GM18520 (cell line): Measurements from ENCODE around the gene NDUFS8.

Experiments used
- ATAC-seq: cut with Tn5 transposase; IDR thresholded peaks from one replicate; pipeline ENCODE4 v1.9.1; 2021; ENCODE audit not compliant: unreplicated experiment

NDUFS8 gene

DNA sequence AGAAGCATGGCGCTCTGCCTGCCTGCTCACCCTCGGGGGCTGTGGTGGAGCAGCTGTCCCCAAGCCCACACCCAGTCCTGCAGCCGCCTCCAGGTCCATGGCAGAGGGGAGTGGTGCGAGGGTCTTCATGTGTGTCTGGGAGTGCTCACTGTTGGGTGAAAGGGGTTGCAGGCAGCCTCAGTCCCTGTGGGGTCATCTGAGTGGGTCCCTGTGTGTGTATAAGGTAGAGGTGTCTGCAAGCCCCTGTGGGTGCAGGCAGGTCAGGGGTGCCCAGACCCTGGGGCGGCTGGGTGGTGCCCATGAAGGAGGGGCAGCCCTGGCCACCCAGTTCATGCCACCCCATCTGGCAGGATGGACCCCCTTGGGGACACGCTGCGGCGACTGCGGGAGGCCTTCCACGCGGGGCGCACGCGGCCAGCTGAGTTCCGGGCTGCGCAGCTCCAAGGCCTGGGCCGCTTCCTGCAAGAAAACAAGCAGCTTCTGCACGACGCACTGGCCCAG lies 15.5 kb upstream of the NDUFS8 start:
- no peak for ATAC-seq

- ATAC-seq = no peak
These were observed 15.0 kb upstream of the NDUFS8 start for GRCh38 chr11:68015467-68015866.

DNA sequence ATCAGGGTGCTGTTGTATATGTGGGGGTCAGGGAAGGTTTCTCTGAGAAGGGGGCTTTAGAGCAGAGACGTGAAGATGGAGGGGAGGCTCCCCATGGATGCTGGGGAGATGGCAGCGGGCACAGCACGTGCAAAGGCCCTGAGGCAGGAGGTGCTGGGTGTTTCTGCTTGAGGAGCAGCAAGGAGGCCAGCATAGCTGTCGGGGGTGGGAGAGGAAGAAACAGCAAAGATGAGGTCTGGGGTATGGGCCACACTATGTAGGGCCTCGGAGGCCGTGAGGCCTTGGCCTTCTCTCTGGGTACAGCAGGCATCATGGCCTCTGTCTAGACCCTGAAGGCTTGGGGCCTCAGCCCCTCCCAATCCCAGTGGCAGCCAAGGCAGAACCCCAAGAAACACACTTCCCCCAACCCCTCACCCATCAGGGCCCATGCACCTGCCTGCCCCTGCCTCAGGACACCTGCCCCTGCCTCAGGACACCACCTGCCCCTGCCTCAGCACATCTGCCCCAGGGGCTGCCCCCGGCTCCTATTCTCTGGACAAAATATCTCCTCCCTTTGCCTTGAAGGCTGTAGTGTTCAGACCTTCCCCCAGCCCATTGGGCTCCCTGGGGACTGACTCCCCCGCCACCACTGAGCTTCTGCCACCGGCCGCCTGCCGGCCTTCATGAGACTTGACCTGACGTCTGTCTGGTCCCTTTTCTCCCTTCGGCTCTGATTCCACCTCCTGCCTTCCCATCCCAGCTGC lies 14.1 kb upstream of the NDUFS8 start:
- ATAC-seq = no peak

GRCh38 chr11:68016904-68017817 lies 13.3 kb upstream of the NDUFS8 start:
- ATAC-seq = no peak

- ATAC-seq = no peak
These were observed 12.3 kb upstream of the NDUFS8 start for GRCh38 chr11:68017980-68018729.

- ATAC-seq = no peak
These were observed 11.7 kb upstream of the NDUFS8 start for GRCh38 chr11:68018730-68019190.

DNA sequence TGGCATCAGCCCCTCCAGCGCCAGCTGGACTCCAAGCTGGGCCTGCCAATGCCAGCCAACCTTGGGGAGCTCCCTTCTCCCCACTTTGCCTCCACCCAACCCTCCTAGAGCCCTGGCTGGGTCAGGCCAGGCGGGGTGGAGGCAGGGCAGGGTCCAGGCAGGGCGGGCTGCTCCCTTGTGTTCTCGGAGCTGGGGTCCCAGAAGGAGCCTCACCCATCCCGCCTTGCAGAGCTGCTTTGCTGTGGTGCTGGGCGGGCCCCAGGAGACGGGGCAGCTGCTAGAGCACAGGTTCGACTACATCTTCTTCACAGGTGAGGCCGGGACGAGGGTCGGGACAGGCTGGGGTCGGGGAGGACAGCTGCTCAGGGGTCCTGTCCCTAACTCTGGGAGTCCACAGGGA lies 11.0 kb upstream of the NDUFS8 start:
- ATAC-seq = no peak

DNA sequence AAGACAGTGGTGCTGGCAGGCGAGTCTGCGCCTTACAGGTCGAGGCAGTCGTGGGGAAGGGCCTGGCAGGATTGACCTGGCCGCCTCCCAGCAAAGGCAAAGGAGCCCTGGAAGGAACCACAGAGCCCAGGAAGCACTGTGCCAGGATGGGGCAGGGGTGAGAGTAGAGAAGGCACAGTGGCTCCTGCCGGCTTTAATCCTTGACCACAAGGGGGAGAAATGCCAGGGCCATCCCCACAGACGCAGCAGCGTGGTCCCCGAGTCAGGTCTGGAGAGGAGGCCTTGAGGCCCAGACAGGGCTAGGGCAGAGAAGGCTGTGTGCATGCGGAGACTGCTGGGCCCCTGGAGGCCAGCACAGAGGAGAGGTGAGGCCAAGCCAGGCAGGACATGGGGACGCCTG lies 9.9 kb upstream of the NDUFS8 start:
- no peak for ATAC-seq

DNA sequence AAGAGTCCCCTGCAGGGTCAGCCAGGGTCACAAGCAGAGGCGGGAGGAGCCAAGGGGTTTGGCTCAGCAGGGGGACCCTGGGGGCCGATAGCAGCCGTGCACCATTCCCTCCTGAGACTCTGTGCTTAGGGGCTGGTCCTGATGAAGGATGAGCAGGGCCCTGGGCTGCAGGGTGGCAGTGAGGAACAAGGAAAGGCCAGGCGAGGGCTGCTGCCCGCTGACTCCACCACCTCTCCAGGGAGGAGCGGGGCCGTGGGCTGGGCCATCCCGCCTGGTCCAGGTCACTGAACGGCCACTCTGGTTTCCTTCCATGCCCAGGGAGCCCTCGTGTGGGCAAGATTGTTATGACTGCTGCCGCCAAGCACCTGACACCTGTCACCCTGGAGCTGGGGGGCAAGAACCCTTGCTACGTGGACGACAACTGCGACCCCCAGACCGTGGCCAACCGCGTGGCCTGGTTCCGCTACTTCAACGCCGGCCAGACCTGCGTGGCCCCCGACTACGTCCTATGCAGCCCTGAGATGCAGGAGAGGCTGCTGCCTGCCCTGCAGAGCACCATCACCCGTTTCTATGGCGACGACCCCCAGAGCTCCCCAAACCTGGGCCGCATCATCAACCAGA lies 9.2 kb upstream of the NDUFS8 start:
- ATAC-seq = no peak

GRCh38 chr11:68022531-68022930 lies 8.0 kb upstream of the NDUFS8 start:
- no peak for ATAC-seq

GRCh38 chr11:68024508-68024907 lies 6.0 kb upstream of the NDUFS8 start:
- ATAC-seq = no peak

DNA sequence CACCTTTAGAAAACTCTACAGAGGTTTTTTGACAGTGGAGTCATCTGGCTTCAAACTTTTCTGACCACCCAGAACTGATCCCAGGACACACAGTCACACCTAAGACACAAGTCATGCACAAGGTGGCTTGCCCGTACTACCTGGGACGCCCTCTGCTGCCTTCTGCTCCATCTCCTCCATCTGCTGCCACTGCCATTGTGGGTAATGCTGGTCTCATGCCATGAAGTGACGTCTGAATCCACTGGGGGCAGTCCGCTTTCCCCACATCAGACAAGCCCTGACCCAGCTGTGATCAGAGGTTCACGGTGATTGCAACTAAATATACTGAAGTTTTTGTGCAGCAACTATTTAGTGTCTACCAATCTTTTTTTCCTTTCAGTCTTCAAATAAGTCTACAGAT lies 5.4 kb upstream of the NDUFS8 start:
- ATAC-seq = no peak

DNA sequence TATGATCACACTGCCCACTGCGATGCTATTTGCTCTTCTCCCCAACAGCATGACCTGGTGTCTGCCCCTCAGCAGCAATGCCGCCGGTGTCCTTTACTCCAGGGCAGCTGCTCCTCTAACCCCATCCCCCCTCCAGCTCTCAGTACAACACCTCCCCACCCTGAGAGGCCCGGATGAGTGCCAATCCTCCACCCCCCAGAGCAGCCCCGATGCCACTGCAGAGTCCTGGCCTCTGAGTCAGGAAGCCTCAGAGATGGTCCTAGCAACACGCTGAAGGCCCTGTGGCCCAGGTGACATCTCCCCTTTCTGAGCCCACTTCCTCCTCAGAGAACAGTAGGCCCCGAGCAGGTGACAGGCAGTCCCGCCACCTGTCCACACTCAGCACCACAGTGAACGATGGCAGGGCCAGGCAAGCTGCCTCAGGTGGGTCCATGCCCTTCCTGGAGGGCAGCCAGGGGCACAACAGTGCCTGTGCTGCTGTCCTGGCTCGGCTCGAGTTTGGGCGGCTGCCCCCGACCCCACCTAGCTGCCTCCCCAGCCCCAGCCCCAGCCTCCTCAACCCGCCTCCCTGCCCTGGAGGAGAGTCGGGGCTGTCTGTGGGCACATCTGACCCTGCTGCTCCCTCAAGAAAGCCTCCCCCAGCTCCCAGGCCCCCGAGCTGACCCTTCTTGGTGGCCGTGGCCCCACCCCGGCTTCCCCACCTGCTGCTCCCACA lies 3.9 kb upstream of the NDUFS8 start:
- no peak for ATAC-seq

DNA sequence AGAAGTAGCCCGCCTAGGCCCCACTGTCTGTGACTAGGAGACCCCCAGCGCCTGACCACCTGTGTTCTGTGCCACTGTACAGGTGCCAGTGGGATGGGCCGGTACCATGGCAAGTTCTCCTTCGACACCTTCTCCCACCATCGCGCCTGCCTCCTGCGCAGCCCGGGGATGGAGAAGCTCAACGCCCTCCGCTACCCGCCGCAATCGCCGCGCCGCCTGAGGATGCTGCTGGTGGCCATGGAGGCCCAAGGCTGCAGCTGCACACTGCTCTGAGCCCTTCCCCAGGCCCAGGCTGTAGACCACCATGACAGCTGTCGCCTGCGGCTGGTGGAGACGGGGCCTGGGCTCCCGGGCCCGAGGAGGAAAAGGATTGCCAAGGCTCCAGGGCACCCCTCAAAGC lies 2.8 kb upstream of the NDUFS8 start:
- ATAC-seq = no peak

- ATAC-seq = no peak
These were observed 1.5 kb upstream of the NDUFS8 start for GRCh38 chr11:68028802-68029545.

GRCh38 chr11:68031144-68031464 lies 623 bp downstream of the NDUFS8 start:
- ATAC-seq = no peak

DNA sequence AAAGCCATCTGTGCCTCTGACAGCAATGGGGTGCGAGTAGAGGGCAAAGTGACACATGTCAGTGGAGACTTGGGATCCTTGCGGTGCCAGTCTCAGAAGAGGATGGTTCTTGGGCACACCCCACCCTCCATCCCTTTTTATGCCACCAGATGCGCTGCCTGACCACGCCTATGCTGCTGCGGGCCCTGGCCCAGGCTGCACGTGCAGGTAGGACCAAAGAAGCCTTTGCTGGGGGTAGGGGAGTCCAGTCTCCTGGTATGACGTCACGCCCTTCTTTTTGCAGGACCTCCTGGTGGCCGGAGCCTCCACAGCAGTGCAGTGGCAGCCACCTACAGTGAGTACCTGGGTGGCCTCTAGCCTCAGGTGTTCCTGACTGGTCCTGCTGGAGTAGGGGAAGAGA lies 1.5 kb downstream of the NDUFS8 start:
- no peak for ATAC-seq

- ATAC-seq = no peak
These were observed 2.7 kb downstream of the NDUFS8 start for GRCh38 chr11:68032997-68033707.

DNA sequence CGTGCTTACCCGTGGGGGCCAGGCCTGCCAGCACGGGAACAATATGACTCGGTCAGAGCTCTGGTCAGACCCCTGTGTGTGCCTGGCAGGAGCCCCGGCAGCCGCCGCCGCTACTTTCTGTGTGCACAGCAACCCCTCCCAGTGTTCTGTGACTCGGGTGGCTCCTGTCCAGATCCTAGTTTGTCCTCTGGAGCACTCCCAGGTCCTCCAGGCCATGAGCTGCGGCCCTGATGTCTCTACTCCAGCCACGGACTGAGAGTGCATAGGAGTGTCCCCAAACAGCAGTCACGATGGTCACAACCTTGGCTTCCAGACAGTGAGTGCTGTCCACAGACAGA lies 3.2 kb downstream of the NDUFS8 start:
- no peak for ATAC-seq
